ENCODE data around the gene HDLBP. TPM values are rescaled to one million over a fixed set of nuclear protein-coding genes. Genes with fewer than 3 reads are reported as not detected.

Gene HDLBP
- total and polyA plus RNA-seq, 2 of the 4 experiments (the other 2 are of a cell fraction): 648 to 1,165 TPM

DNA sequence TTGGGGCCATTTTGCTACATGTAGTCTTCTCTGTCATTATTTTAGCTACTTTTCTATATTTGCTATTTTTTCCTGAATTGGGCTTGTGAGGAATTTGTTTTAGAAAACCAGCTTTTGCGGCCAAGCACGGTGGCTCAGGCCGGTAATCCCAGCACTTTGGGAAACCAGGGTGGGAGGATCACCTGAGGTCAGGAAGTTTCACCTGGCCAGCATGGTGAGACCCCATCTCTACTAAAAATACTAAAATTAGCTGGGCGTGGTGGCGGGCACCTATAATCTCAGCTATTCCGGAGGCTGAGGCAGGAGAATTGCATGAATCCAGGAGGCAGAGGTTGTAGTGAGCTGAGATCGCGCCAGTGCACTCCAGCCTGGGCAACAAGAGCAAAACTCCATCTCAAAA is 4.9 kb upstream of the HDLBP start:
- ChIA-PET POLR2A (ENCODE audit: unreplicated experiment) (no interaction called here), CTCF (no interaction called here)
- peaks cover 6% of the 10 kb centered on the region for H3K4me1 ChIP-seq (ENCODE audit: control insufficient read depth, insufficient read depth, low read length)
- no peak overlapping the region for H2AK5ac ChIP-seq (ENCODE audit: low read depth, low read length)
- H3K4me3 ChIP-seq (ENCODE audit: insufficient read depth, low read depth, low read length): no peak overlapping the region
- H2BK20ac ChIP-seq (ENCODE audit: low read depth, low read length): no peak overlapping the region
- H2BK5ac ChIP-seq (ENCODE audit: low read depth, low read length, poor library complexity, severe bottlenecking): no peak overlapping the region
- no peak overlapping the region for H2BK120ac ChIP-seq (ENCODE audit: low read depth, low read length)
- H3K9me3 ChIP-seq (ENCODE audit: control insufficient read depth, insufficient read depth, low read length): no peaks in the 10 kb centered on the region
- H2AFZ ChIP-seq (replicated peaks; ENCODE audit: low read length, poor library complexity): no peak overlapping the region
- H3K79me1 ChIP-seq (ENCODE audit: low read depth in 1 of 2, low read length in 2 of 2): peaks cover 3 to 34% of the 10 kb centered on the region in 2 experiments; a peak in 2 of 4 replicates
- no peak overlapping the region for H2AK9ac ChIP-seq (replicated peaks; ENCODE audit: low read depth, low read length, poor library complexity)
- H4K20me1 ChIP-seq (ENCODE audit: insufficient read depth, low read length): peaks cover 91% of the 10 kb centered on the region
- no peak overlapping the region for H3K56ac ChIP-seq (ENCODE audit: extremely low read depth, insufficient read depth, low read length)
- H3K9me1 ChIP-seq (ENCODE audit: insufficient read depth, low read length): peaks cover 3% of the 10 kb centered on the region; the same call in 1 of the 2 replicates
- in situ Hi-C loops (cut with MboI; ENCODE audit: low sequenced_read_pairs): no loop called here
- no peak overlapping the region for H3K4ac ChIP-seq (ENCODE audit: low read depth, low read length)
- no peaks in the 10 kb centered on the region for H3K27me3 ChIP-seq (ENCODE audit: control insufficient read depth, insufficient read depth, low read length)
- no TSS peak for BruUV-seq (replicated peaks)
- H3K14ac ChIP-seq (replicated peaks; ENCODE audit: low read depth, low read length): no peak overlapping the region
- DNase-seq: no peak
- TF ChIP-seq FOS (IDR thresholded peaks at IDR 0.05; ENCODE audit: low read depth, low read length): no peak
- no peak for TF ChIP-seq CEBPB (IDR thresholded peaks at IDR 0.05; ENCODE audit: low read depth, low read length)
- TF ChIP-seq, protein P1, sequence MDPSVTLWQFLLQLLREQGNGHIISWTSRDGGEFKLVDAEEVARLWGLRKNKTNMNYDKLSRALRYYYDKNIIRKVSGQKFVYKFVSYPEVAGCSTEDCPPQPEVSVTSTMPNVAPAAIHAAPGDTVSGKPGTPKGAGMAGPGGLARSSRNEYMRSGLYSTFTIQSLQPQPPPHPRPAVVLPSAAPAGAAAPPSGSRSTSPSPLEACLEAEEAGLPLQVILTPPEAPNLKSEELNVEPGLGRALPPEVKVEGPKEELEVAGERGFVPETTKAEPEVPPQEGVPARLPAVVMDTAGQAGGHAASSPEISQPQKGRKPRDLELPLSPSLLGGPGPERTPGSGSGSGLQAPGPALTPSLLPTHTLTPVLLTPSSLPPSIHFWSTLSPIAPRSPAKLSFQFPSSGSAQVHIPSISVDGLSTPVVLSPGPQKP (IDR thresholded peaks at IDR 0.05; ENCODE audit: borderline replicate concordance, low read depth, low read length): no peak
- TF ChIP-seq, protein P2, sequence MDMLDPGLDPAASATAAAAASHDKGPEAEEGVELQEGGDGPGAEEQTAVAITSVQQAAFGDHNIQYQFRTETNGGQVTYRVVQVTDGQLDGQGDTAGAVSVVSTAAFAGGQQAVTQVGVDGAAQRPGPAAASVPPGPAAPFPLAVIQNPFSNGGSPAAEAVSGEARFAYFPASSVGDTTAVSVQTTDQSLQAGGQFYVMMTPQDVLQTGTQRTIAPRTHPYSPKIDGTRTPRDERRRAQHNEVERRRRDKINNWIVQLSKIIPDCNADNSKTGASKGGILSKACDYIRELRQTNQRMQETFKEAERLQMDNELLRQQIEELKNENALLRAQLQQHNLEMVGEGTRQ (IDR thresholded peaks at IDR 0.05; ENCODE audit: low read depth, low read length): no peak
- TF ChIP-seq MAFK (IDR thresholded peaks at IDR 0.05; ENCODE audit: low read depth, low read length): no peak
- no peak for TF ChIP-seq CTCF (conservative IDR thresholded peaks at IDR 0.05; ENCODE audit: low read depth, low read length)
- no peak for TF ChIP-seq RAD21 (IDR thresholded peaks at IDR 0.05; ENCODE audit: low read length)
- no peak for TF ChIP-seq RFX5 (IDR thresholded peaks at IDR 0.05; ENCODE audit: low read depth, low read length)
- TF ChIP-seq RCOR1 (IDR thresholded peaks at IDR 0.05; ENCODE audit: insufficient replicate concordance, low read length): no peak
- no peak for TF ChIP-seq MAZ (IDR thresholded peaks at IDR 0.05; ENCODE audit: borderline replicate concordance, low read depth, low read length)
- TF ChIP-seq BHLHE40 (IDR thresholded peaks at IDR 0.05; ENCODE audit: low read depth, low read length): no peak
- TF ChIP-seq POLR2A (IDR thresholded peaks at IDR 0.05; ENCODE audit: low read depth, low read length): no peak
- no peak for TF ChIP-seq MXI1 (IDR thresholded peaks at IDR 0.05; ENCODE audit: borderline replicate concordance, low read depth, low read length)
- TF ChIP-seq NFE2L2 (IDR thresholded peaks at IDR 0.05; ENCODE audit: low read depth, low read length): no peak
- no peak for TF ChIP-seq SMC3 (IDR thresholded peaks at IDR 0.05; ENCODE audit: low read depth, low read length)
- no peak for TF ChIP-seq CHD1 (IDR thresholded peaks at IDR 0.05; ENCODE audit: low read depth, low read length)
- peaks cover 6% of the 10 kb centered on the region; the same call in 1 of the 2 replicates for H3K36me3 ChIP-seq (ENCODE audit: control insufficient read depth, insufficient read depth, low read length)
- H3K4me2 ChIP-seq (ENCODE audit: low read depth, low read length): no peak overlapping the region; the same call in 1 of the 2 replicates
- dilution Hi-C loops (cut with HindIII; ENCODE audit: low sequenced_read_pairs, unreplicated experiment): no loop called here
- no peak overlapping the region for H3K27ac ChIP-seq (ENCODE audit: insufficient read depth, low read length)
- no peak overlapping the region for H3K9ac ChIP-seq (ENCODE audit: low read depth, low read length)
- no peak for ATAC-seq (ENCODE audit: low read depth)
- no peak overlapping the region for H2BK15ac ChIP-seq (ENCODE audit: low read depth, low read length)
- no peak overlapping the region for H3K18ac ChIP-seq (ENCODE audit: low read depth, low read length)
- H4K8ac ChIP-seq (ENCODE audit: low read depth in 2 of 2, low read length in 2 of 2): no peak overlapping the region
- no peak overlapping the region for H4K5ac ChIP-seq (ENCODE audit: low read depth, low read length)
- no CpG with 5 or more reads among the region's 8 CpGs for WGBS, 2 experiments (ENCODE audit: extremely low coverage in 2 of 2, insufficient read length in 1 of 2)
- intact Hi-C loops (cut with micrococcal nuclease): no loop called here
- no peak overlapping the region for H3K23ac ChIP-seq (ENCODE audit: low read depth, low read length)
- no peak overlapping the region for H4K91ac ChIP-seq (ENCODE audit: insufficient read depth, low read depth, low read length)
